Astrocyte (in vitro differentiated cells and primary cell): Measurements from ENCODE around the gene SEL1L.
"Not testable (repeated sequence)": the region's sequence is repeated elsewhere in the genome, so short reads cannot be mapped to it uniquely, and the experiment has no call there.

Experiments used
- EZH2 ChIP-seq: IDR thresholded peaks from 2 replicates; pipeline ENCODE4 v1.6.1; 2012; ENCODE audit warnings: mild to moderate bottlenecking, low read length, inconsistent platforms; ENCODE audit not compliant: insufficient read depth
- TF ChIP-seq, protein P1 (sequence below): IDR thresholded peaks from 2 replicates; pipeline ENCODE4 v1.5.1; 2011; ENCODE audit warnings: low read depth, mild to moderate bottlenecking, inconsistent platforms, low read length, moderate library complexity; ENCODE audit not compliant: insufficient read depth

- TF ChIP-seq, protein P1, sequence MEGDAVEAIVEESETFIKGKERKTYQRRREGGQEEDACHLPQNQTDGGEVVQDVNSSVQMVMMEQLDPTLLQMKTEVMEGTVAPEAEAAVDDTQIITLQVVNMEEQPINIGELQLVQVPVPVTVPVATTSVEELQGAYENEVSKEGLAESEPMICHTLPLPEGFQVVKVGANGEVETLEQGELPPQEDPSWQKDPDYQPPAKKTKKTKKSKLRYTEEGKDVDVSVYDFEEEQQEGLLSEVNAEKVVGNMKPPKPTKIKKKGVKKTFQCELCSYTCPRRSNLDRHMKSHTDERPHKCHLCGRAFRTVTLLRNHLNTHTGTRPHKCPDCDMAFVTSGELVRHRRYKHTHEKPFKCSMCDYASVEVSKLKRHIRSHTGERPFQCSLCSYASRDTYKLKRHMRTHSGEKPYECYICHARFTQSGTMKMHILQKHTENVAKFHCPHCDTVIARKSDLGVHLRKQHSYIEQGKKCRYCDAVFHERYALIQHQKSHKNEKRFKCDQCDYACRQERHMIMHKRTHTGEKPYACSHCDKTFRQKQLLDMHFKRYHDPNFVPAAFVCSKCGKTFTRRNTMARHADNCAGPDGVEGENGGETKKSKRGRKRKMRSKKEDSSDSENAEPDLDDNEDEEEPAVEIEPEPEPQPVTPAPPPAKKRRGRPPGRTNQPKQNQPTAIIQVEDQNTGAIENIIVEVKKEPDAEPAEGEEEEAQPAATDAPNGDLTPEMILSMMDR: not testable (repeated sequence)
- TF ChIP-seq EZH2: not testable (repeated sequence)
Observed at GRCh38 chr14:81465003-81465392, 68.7 kb downstream of the SEL1L start.
